HG03103 (cell line): ENCODE results near the gene PIEZO1.
"Not testable (repeated sequence)": the region's sequence is repeated elsewhere in the genome, so short reads cannot be mapped to it uniquely, and the experiment has no call there.

Source experiments
- ATAC-seq: cut with Tn5 transposase; IDR thresholded peaks from one replicate; pipeline ENCODE4 v1.9.1; 2021; ENCODE audit warnings: low read depth; ENCODE audit not compliant: unreplicated experiment

Gene PIEZO1

GRCh38 chr16:88681084-88681680 is 103.8 kb downstream of the PIEZO1 start:
- peak; percentile 6 for ATAC-seq

GRCh38 chr16:88680554-88681083 is 104.4 kb downstream of the PIEZO1 start:
- ATAC-seq, result no peak

GRCh38 chr16:88678224-88678979 is 106.6 kb downstream of the PIEZO1 start:
- ATAC-seq, result no peak

- no peak for ATAC-seq
These were observed 107.3 kb downstream of the PIEZO1 start for GRCh38 chr16:88677721-88678120.

- ATAC-seq, result no peak
These were observed 108.3 kb downstream of the PIEZO1 start for GRCh38 chr16:88676502-88677242.

- ATAC-seq, result no peak
These were observed 111.2 kb downstream of the PIEZO1 start for GRCh38 chr16:88673716-88674379.

- no peak for ATAC-seq
These were observed 112.2 kb downstream of the PIEZO1 start for GRCh38 chr16:88672776-88673175.

- ATAC-seq, result no peak
These were observed 113.2 kb downstream of the PIEZO1 start for GRCh38 chr16:88671806-88672205.

- ATAC-seq, result no peak
These were observed 115.0 kb downstream of the PIEZO1 start for GRCh38 chr16:88669980-88670379.

GRCh38 chr16:88669493-88669892 is 115.5 kb downstream of the PIEZO1 start:
- not testable (repeated sequence) for ATAC-seq

- no peak for ATAC-seq
These were observed 117.6 kb downstream of the PIEZO1 start for GRCh38 chr16:88667461-88667860.

GRCh38 chr16:88665570-88665969 is 119.5 kb downstream of the PIEZO1 start:
- no peak for ATAC-seq
